Measurements from ENCODE around the gene SCLY.

GRCh38 chr2:238094438-238095022 is 33.7 kb downstream of the SCLY start:
- TF ChIP-seq MAFK (IDR thresholded peaks at IDR 0.05; ENCODE audit: low read depth, low read length) = no peak
- TF ChIP-seq PHF8 (conservative IDR thresholded peaks at IDR 0.05; ENCODE audit: low read depth, low read length) = no peak
- TF ChIP-seq BCL11A (IDR thresholded peaks at IDR 0.05; ENCODE audit: low read depth in 2 of 2, low read length in 2 of 2) = no peak
- no peak for TF ChIP-seq CTCF (IDR thresholded peaks at IDR 0.05; ENCODE audit: control extremely low read depth in 1 of 3, insufficient read depth in 1 of 3, low read depth in 1 of 3, low read length in 3 of 3)
- no peak for TF ChIP-seq TCF12 (IDR thresholded peaks at IDR 0.05; ENCODE audit: low read depth, low read length)
- TF ChIP-seq TBP (IDR thresholded peaks at IDR 0.05; ENCODE audit: low read depth, low read length) = no peak
- TF ChIP-seq EZH2 (IDR thresholded peaks at IDR 0.05; ENCODE audit: low read depth, low read length, severe bottlenecking) = no peak
